Measurements from ENCODE around the gene ARID1B.
"Not testable (repeated sequence)": the region's sequence is repeated elsewhere in the genome, so short reads cannot be mapped to it uniquely, and the experiment has no call there.

Gene ARID1B

GRCh38 chr6:156912431-156912830 lies 135.3 kb downstream of the ARID1B start:
- DNase-seq = no peak

GRCh38 chr6:156914181-156914580 lies 137.0 kb downstream of the ARID1B start:
- DNase-seq = no peak

- no peak for DNase-seq
These were observed 139.1 kb downstream of the ARID1B start for GRCh38 chr6:156916130-156916801.

- no peak for DNase-seq
These were observed 140.0 kb downstream of the ARID1B start for GRCh38 chr6:156917213-156917612.

GRCh38 chr6:156918647-156919046 lies 141.5 kb downstream of the ARID1B start:
- DNase-seq = no peak

- DNase-seq = no peak
These were observed 142.2 kb downstream of the ARID1B start for GRCh38 chr6:156919370-156919769.

GRCh38 chr6:156919814-156920369 lies 142.7 kb downstream of the ARID1B start:
- no peak for DNase-seq

GRCh38 chr6:156924246-156924645 lies 147.1 kb downstream of the ARID1B start:
- no peak for DNase-seq

- DNase-seq = no peak
These were observed 147.8 kb downstream of the ARID1B start for GRCh38 chr6:156925026-156925425.

- DNase-seq = no peak
These were observed 148.8 kb downstream of the ARID1B start for GRCh38 chr6:156925718-156926607.

GRCh38 chr6:156928126-156928525 lies 150.9 kb downstream of the ARID1B start:
- no peak for DNase-seq

- DNase-seq = no peak
These were observed 151.8 kb downstream of the ARID1B start for GRCh38 chr6:156928972-156929371.

- DNase-seq = no peak
These were observed 154.1 kb downstream of the ARID1B start for GRCh38 chr6:156931283-156931682.

GRCh38 chr6:156933201-156934068 lies 156.3 kb downstream of the ARID1B start:
- no peak for DNase-seq

GRCh38 chr6:156934069-156934460 lies 156.9 kb downstream of the ARID1B start:
- no peak for DNase-seq

- no peak for DNase-seq
These were observed 157.8 kb downstream of the ARID1B start for GRCh38 chr6:156935000-156935399.

- no peak for DNase-seq
These were observed 161.0 kb downstream of the ARID1B start for GRCh38 chr6:156938143-156938542.

- DNase-seq = no peak
These were observed 163.0 kb downstream of the ARID1B start for GRCh38 chr6:156940221-156940620.

GRCh38 chr6:156942266-156942665 lies 165.1 kb downstream of the ARID1B start:
- DNase-seq = no peak

GRCh38 chr6:156943166-156943565 lies 166.0 kb downstream of the ARID1B start:
- DNase-seq = no peak

GRCh38 chr6:156943816-156944215 lies 166.6 kb downstream of the ARID1B start:
- DNase-seq = no peak

GRCh38 chr6:156944412-156944811 lies 167.2 kb downstream of the ARID1B start:
- DNase-seq = no peak

- DNase-seq = not testable (repeated sequence)
These were observed 168.6 kb downstream of the ARID1B start for GRCh38 chr6:156945789-156946172.
